HUES48 (cell line): ENCODE results near the gene S100A8.

Source experiments
- H3K27ac ChIP-seq: one replicate; pipeline ENCODE4 v1.7.0; 2013; ENCODE audit warnings: low read depth, low read length, inconsistent platforms
- H3K27me3 ChIP-seq: 2 replicates; pipeline ENCODE4 v1.6.1; 2013; ENCODE audit warnings: mild to moderate bottlenecking, low read length; ENCODE audit not compliant: control insufficient read depth, insufficient read depth
- H3K36me3 ChIP-seq: 2 replicates; pipeline ENCODE4 v1.6.1; 2013; ENCODE audit warnings: low read length; ENCODE audit not compliant: control insufficient read depth, insufficient read depth
- H3K4me1 ChIP-seq: 2 replicates; pipeline ENCODE4 v1.6.1; 2013; ENCODE audit warnings: mild to moderate bottlenecking, low read length; ENCODE audit not compliant: control insufficient read depth, insufficient read depth
- H3K4me3 ChIP-seq: 2 replicates; pipeline ENCODE4 v1.5.1; 2013; ENCODE audit warnings: mild to moderate bottlenecking, low read depth, low read length
- H3K9ac ChIP-seq: 2 replicates; pipeline ENCODE4 v1.6.1; 2013; ENCODE audit warnings: mild to moderate bottlenecking, low read depth, low read length, moderate library complexity
- H3K9me3 ChIP-seq: 2 replicates; pipeline ENCODE4 v1.6.1; 2013; ENCODE audit warnings: low read length; ENCODE audit not compliant: control insufficient read depth, insufficient read depth

The S100A8 gene

DNA sequence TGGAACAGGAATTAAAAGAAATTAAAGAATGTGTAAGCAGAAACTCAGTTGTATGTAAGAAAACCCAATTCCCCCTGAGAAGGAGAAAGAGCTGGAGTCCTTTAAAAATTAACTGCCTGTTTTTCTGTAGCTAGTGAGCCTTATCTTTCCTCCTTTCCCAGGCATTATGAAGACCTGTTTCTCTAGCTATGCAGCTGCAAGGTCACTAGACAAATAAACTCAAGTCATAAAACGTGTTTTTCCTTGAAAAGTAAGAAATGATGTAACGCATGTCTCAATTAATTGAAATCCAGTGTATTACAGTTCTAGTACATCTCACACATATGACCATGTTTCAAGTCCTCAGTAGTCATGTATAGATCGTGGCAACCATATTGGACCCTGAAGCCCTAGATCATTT lies 20.7 kb downstream of the S100A8 start:
- no peaks in the 10 kb centered on the region for H3K4me1 ChIP-seq
- no peaks in the 10 kb centered on the region; the same call in 1 of the 2 replicates for H3K9me3 ChIP-seq
- no peak overlapping the region for H3K9ac ChIP-seq
- no peak overlapping the region for H3K4me3 ChIP-seq
- H3K27ac ChIP-seq = no peak overlapping the region
- H3K27me3 ChIP-seq = no peaks in the 10 kb centered on the region
- no peaks in the 10 kb centered on the region for H3K36me3 ChIP-seq

DNA sequence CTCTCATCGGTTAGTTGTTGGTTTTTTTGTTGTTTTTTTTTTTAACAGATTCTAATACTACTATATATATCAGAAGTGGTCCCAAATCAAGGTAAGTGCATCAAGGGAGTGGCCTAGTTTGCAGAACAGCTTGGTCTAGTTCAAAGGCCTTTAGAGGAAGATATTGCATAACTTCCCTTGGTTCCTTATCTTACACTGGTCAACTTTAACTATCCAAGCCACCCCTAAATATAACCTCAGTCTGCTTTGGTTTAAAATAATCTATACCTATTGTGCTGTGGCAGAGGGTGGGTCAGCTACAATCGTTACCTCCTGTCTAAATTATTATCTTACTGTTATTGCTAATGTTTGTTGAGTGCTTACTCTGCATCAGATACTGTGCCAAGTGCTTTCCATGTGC lies 22.4 kb downstream of the S100A8 start:
- H3K9me3 ChIP-seq = no peaks in the 10 kb centered on the region; the same call in 1 of the 2 replicates
- no peaks in the 10 kb centered on the region for H3K27me3 ChIP-seq
- no peak overlapping the region for H3K4me3 ChIP-seq
- H3K36me3 ChIP-seq = no peaks in the 10 kb centered on the region
- H3K9ac ChIP-seq = no peak overlapping the region
- no peaks in the 10 kb centered on the region for H3K4me1 ChIP-seq
- H3K27ac ChIP-seq = no peak overlapping the region

DNA sequence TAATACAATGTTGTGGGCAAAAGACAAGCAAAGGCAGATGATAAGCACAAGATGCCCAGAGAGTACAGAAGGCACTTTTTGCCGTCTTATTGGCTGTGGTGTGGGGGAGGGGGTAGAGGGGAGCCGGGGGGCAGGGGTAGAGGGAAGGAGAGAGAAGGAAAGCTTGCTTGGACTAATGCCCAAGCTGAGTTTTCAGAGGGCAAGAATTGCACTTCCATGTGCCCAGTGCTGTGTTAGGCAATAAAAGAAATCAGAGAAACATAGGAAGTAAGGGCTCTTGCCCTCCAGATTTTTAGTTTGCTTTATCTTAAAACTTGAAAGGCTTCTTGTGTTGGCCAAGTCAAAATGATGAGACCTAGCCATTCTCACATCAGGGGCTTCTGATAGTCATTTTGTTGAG lies 23.8 kb downstream of the S100A8 start:
- Histone ChIP-seq H3K27ac (no peak overlapping the region), H3K4me1 (no peaks in the 10 kb centered on the region), H3K27me3 (no peaks in the 10 kb centered on the region), H3K4me3 (no peak overlapping the region), H3K36me3 (no peaks in the 10 kb centered on the region), H3K9me3 (no peaks in the 10 kb centered on the region; the same call in 1 of the 2 replicates), H3K9ac (no peak overlapping the region)

DNA sequence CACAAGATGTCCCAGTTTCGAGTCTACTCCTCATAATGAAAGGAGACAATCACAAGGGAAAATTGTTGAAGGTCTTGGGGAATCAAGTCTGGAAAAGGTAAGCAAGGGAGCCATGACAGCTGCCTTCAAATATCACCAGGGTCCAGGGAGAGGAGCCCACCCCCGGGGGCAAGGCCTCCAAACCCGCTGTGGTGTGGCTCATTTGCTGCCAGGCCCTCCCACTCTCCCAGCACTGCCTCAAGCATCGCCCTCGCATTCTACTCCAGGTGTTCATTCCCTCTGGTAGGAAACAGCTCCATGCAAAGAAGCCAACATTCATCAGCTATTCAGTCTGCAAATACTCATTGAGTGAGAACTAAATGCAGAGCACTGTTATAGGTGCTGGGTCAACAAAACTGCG lies 24.6 kb downstream of the S100A8 start:
- Histone ChIP-seq H3K9me3 (no peaks in the 10 kb centered on the region; the same call in 1 of the 2 replicates), H3K36me3 (no peaks in the 10 kb centered on the region), H3K9ac (no peak overlapping the region), H3K4me3 (no peak overlapping the region), H3K27ac (no peak overlapping the region), H3K27me3 (no peaks in the 10 kb centered on the region), H3K4me1 (no peaks in the 10 kb centered on the region)

DNA sequence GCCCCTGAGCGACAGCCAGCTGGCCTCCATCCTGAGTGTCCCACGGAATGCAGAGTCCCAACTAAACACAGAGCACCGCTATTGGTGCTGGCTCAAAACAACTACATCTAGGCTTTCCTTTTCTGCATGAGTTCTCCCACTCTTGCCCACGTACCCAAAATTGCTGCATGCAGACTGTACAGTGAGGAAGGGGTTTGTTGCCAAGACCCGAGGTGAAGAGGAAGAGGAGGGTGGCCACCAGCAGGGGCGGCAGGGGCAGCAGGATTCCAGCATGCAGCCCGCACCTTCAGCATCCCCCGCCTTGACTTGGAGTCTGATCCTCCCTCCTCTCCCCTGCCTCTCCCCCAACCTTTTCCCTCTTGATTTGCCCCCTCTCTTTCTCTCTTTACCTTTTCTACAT lies 25.2 kb downstream of the S100A8 start:
- H3K4me3 ChIP-seq = no peak overlapping the region
- H3K36me3 ChIP-seq = no peaks in the 10 kb centered on the region
- H3K9ac ChIP-seq = no peak overlapping the region
- H3K4me1 ChIP-seq = no peaks in the 10 kb centered on the region
- H3K27me3 ChIP-seq = no peaks in the 10 kb centered on the region
- no peaks in the 10 kb centered on the region; the same call in 1 of the 2 replicates for H3K9me3 ChIP-seq
- no peak overlapping the region for H3K27ac ChIP-seq

DNA sequence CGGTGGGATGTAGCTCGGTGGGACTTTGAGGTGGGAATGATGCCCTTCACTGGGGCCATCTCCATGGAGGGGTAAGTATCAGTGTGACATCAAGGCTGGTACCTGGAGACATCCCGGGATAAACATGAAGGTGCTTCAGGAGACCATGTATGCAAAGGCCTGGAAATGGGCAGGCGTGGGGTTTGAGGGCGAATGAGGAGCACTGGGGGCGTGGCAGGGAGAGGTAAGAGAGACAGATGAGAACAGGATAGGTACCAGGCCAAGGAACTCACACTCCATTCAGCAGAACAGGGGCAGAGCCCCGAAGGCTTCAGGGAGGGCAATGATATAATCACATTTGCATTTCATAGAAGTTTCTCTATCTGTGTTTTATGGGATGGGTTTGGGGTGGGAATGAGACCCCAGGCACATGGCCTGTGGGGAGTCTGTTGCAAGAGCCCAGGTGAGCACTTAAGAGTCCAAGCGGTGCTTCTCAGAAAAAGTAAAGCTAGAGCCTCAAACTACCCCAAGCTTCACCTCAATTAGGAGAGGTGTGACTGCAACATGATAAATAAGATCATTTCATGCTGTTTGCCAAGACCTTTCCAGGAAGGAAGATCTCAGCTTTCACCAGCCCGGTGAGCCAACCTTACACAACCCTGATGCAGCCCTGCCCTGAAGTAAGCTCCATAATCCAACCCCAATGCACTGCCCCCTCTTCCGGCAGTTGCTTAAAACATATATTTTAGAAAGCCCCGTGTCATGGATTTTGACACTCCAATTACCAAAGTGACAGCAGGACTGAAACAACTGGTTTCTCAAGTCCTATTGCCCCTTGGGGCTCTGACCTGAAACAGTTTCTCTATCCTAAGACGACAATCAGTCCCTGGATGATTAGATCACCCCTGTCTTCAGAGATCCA lies 25.9 kb downstream of the S100A8 start:
- Histone ChIP-seq H3K4me3 (no peak overlapping the region), H3K36me3 (no peaks in the 10 kb centered on the region), H3K27ac (no peak overlapping the region), H3K4me1 (no peaks in the 10 kb centered on the region), H3K27me3 (no peaks in the 10 kb centered on the region), H3K9me3 (no peaks in the 10 kb centered on the region), H3K9ac (no peak overlapping the region)

DNA sequence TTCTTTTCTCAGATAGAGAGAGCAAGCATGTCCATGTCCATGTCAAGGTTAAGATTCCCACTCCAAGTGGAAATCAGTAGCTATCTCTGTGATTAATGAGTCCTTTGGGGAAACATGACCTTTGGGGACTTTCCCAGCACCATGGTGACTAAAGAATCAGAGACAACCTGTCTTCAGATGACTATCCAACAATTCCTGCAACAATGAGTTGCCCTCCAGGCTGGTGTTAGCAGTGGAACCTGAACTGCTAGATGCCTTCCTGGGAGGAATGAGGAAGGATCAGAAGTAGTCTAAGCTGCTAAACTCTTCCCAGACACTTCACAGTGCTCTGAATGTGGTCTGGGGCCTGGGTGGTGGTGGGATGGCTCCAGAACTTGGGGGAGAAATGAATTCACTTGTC lies 26.7 kb downstream of the S100A8 start:
- no peaks in the 10 kb centered on the region for H3K36me3 ChIP-seq
- no peaks in the 10 kb centered on the region for H3K9me3 ChIP-seq
- H3K9ac ChIP-seq = no peak overlapping the region
- no peak overlapping the region for H3K4me3 ChIP-seq
- no peak overlapping the region for H3K27ac ChIP-seq
- no peaks in the 10 kb centered on the region for H3K4me1 ChIP-seq
- no peaks in the 10 kb centered on the region for H3K27me3 ChIP-seq

DNA sequence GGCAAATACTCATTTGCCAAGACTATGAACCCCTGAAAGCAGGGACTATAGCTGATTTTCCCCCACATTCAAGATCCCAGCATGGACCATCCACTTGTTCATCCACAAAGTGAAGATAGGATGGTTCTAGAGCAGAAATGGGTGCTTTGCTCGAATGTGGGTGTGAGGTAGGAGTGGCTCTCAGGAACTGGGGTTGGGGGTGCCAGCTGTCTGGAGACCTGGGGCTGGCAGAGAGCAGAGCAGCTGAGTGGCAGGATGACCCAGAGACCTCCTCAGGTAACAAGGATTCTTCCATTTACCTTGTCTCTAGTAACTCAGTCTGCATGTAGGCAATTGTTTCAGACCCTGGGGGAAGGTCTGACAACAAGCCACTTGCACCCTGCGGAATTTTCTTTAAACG lies 27.2 kb downstream of the S100A8 start:
- H3K9ac ChIP-seq = no peak overlapping the region
- H3K36me3 ChIP-seq = no peaks in the 10 kb centered on the region
- no peaks in the 10 kb centered on the region for H3K27me3 ChIP-seq
- H3K4me3 ChIP-seq = no peak overlapping the region
- no peaks in the 10 kb centered on the region for H3K9me3 ChIP-seq
- no peak overlapping the region for H3K27ac ChIP-seq
- no peaks in the 10 kb centered on the region for H3K4me1 ChIP-seq

DNA sequence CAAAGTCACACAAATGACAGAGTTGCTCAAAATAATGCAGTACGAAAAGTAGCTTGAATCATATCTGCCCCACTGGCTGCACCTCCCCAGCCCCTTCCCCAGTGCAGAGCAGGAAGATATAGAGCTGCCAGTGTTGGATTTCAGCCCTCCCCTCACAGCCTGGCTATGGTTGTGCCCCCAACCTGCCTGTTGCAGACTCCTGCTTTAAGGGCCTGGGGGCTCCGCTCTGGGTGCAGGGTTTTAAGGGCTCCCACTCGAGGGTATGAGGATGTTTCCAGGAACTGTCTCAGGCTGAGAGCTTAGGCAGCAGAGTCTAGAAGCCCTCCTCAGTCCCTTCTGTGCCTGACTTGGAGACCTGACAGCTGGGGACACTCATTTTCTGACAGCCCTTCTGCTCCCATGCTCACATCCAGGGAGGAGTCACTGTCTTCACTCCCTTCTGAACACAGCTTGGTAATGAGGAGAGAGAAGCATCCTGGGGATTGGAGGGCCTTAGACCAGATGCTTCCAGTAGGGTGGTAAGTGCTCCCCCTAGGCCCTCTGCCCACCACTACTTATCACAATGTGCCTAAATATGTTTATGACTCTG lies 28.6 kb downstream of the S100A8 start:
- Histone ChIP-seq H3K4me3 (no peak overlapping the region), H3K36me3 (no peaks in the 10 kb centered on the region), H3K9me3 (no peaks in the 10 kb centered on the region), H3K27me3 (no peaks in the 10 kb centered on the region), H3K9ac (no peak overlapping the region), H3K27ac (no peak overlapping the region), H3K4me1 (no peaks in the 10 kb centered on the region)

DNA sequence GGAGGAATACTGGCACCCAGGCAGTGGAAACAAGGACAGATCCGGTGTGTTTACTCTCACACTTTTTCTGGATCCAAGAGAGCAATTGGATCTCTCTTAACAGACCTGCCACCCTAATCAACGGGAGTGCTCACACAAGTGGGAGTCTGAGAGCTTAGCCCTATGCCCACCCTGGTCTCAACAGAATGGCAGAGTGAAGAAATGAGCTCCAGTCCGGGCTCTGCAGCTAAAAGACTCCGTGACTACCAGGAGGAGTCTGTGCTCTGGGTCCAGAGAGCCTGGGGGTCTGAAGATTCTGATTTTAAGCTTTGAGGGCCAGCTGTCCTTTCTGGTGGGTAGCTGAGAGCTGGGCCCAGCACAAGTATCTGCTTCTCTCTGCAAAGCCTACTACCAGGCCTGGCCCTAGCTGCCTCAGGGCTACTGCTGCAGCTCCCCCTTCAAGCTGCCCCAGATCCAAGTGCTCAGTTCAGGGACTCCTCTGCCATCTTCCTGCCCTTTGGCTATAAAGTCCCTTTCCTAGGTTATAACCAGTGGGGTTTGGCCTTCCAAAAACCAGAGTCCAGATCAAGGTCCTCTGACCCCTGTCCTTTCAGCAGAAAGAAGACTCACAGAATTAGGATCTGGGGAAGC lies 29.3 kb downstream of the S100A8 start:
- H3K27me3 ChIP-seq = no peaks in the 10 kb centered on the region
- H3K4me1 ChIP-seq = no peaks in the 10 kb centered on the region
- H3K4me3 ChIP-seq = no peak overlapping the region
- no peak overlapping the region for H3K27ac ChIP-seq
- H3K36me3 ChIP-seq = no peaks in the 10 kb centered on the region
- no peak overlapping the region for H3K9ac ChIP-seq
- H3K9me3 ChIP-seq = no peaks in the 10 kb centered on the region
